Lower lobe of right lung (tissue), 2 donors: Measurements from ENCODE around the gene MATN4. TPM values are rescaled to one million over a fixed set of nuclear protein-coding genes. Genes with fewer than 3 reads are reported as not detected.

Experiments used
- ATAC-seq, 2 donors: fragments of 200-7000 bp; cut with Tn5 transposase; one replicate each; pipeline ENCODE4 v1.9.1; 2020 to 2022; ENCODE audit warnings: mild to moderate bottlenecking in 2 of 2, moderate library complexity in 2 of 2
- DNase-seq: peaks from one replicate; pipeline ENCODE4 v3.0.0-alpha.2; 2020
- H3K27ac ChIP-seq: fragments of 200-600 bp; one replicate; pipeline ENCODE4 v1.8.0; 2022
- H3K27me3 ChIP-seq: fragments of 200-600 bp; one replicate; pipeline ENCODE4 v1.8.0; 2022; ENCODE audit warnings: low read depth
- H3K36me3 ChIP-seq: fragments of 200-600 bp; one replicate; pipeline ENCODE4 v1.8.0; 2022; ENCODE audit warnings: mild to moderate bottlenecking
- H3K4me1 ChIP-seq: fragments of 200-600 bp; one replicate; pipeline ENCODE4 v1.8.0; 2022
- H3K4me3 ChIP-seq: fragments of 200-600 bp; one replicate; pipeline ENCODE4 v1.8.0; 2022; ENCODE audit warnings: mild to moderate bottlenecking
- H3K9me3 ChIP-seq: fragments of 200-600 bp; one replicate; pipeline ENCODE4 v1.8.0; 2022
- intact Hi-C: fragments of 100-400 bp; cut with DNase I; formaldehyde crosslinking; loops from one replicate; pipeline ENCODE4 v1.11.0; 2022
- total RNA-seq: library from RNA; stranded (reverse); fragmentation: NEBNext Ultra II Directional; extraction: Animal tissue kit (Norgen Biotek cat#: 25700); gene quantifications from one replicate; pipeline ENCODE4 v1.2.1, GENCODE V29; 2021
- TF ChIP-seq, protein P1 (sequence below): fragments of 200-600 bp; IDR thresholded peaks from one replicate; pipeline ENCODE4 v1.8.0; 2022; ENCODE audit warnings: antibody characterized with exemption, mild to moderate bottlenecking
- donor health status: DM: no; HTN: yes; CAD: no; lungs with severe emphysema.

Gene MATN4
- total RNA-seq, 1 donor from 2014 or later, result not detected

GRCh38 chr20:45303586-45304463 is 4.3 kb downstream of the MATN4 start:
- no peaks in the 10 kb centered on the region for H3K36me3 ChIP-seq
- no peak overlapping the region for H3K27ac ChIP-seq
- H3K9me3 ChIP-seq, result no peaks in the 10 kb centered on the region
- H3K4me1 ChIP-seq, result no peaks in the 10 kb centered on the region
- ATAC-seq (no peak), DNase-seq (no peak)
- no peak overlapping the region for H3K4me3 ChIP-seq
- TF ChIP-seq, protein P1, sequence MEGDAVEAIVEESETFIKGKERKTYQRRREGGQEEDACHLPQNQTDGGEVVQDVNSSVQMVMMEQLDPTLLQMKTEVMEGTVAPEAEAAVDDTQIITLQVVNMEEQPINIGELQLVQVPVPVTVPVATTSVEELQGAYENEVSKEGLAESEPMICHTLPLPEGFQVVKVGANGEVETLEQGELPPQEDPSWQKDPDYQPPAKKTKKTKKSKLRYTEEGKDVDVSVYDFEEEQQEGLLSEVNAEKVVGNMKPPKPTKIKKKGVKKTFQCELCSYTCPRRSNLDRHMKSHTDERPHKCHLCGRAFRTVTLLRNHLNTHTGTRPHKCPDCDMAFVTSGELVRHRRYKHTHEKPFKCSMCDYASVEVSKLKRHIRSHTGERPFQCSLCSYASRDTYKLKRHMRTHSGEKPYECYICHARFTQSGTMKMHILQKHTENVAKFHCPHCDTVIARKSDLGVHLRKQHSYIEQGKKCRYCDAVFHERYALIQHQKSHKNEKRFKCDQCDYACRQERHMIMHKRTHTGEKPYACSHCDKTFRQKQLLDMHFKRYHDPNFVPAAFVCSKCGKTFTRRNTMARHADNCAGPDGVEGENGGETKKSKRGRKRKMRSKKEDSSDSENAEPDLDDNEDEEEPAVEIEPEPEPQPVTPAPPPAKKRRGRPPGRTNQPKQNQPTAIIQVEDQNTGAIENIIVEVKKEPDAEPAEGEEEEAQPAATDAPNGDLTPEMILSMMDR, result no peak
- intact Hi-C loops, result no loop called here
- peaks cover 43% of the 10 kb centered on the region for H3K27me3 ChIP-seq

GRCh38 chr20:45301824-45302271 is 6.3 kb downstream of the MATN4 start:
- intact Hi-C loops, result no loop called here
- no peak overlapping the region for H3K27ac ChIP-seq

GRCh38 chr20:45300961-45301360 is 7.1 kb downstream of the MATN4 start:
- TF ChIP-seq, protein P1, result peak; percentile 9
- DNase-seq, result no peak
- no peaks in the 10 kb centered on the region for H3K9me3 ChIP-seq
- intact Hi-C loops, result no loop called here
- H3K4me3 ChIP-seq, result no peak overlapping the region
- no peak for ATAC-seq
- H3K27ac ChIP-seq, result no peak overlapping the region
- no peaks in the 10 kb centered on the region for H3K4me1 ChIP-seq
- no peaks in the 10 kb centered on the region for H3K36me3 ChIP-seq
- H3K27me3 ChIP-seq, result peaks cover 24% of the 10 kb centered on the region

More at GRCh38 chr20:45301824-45302271, 6.3 kb downstream of the MATN4 start:
- peaks cover 33% of the 10 kb centered on the region for H3K27me3 ChIP-seq
- H3K4me1 ChIP-seq, result no peaks in the 10 kb centered on the region
- no peak for ATAC-seq
- DNase-seq, result no peak
- H3K36me3 ChIP-seq, result no peaks in the 10 kb centered on the region
- no peaks in the 10 kb centered on the region for H3K9me3 ChIP-seq
- no peak overlapping the region for H3K4me3 ChIP-seq
- TF ChIP-seq, protein P1, result no peak

GRCh38 chr20:45299786-45300185 is 8.3 kb downstream of the MATN4 start:
- Histone ChIP-seq H3K27me3 (peaks cover 18% of the 10 kb centered on the region), H3K4me3 (no peak overlapping the region), H3K36me3 (no peaks in the 10 kb centered on the region), H3K9me3 (no peaks in the 10 kb centered on the region), H3K27ac (no peak overlapping the region), H3K4me1 (no peaks in the 10 kb centered on the region)
- no peak for ATAC-seq
- DNase-seq, result no peak
- TF ChIP-seq, protein P1, result no peak
- intact Hi-C loops, result no loop called here

DNA sequence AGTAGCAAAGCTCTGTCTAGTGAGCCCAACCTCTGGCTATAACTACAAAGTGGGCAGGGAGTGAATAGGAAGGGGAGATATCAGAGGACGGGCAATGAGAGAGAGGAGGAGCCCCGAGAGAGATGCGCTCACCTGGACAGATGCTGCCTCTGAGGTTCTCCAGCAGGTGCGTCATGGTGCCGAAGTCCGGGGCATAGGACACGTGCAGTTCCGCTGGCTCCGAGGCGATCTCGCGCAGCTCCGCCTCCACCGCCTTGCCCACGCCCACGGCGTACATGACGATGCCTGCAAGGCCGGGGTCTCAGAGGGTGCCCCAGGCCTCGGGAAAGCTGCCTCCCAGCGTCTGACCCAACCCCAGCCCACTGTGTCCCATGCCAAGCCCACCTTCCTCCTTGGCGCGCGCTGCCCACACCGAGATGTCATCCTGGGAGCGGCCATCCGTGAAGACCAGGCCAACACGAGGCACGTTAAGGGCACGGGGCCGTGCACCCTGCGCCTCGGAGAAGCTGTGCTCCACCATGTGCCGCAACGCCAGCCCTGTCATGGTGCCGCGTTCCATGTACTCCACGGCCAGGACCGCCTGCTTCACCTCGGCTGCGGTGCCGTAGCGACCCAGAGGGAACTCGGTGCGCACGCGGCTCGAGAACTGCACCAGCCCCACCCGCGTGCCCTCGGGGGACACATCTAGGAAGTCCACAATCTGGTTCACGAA is 10.2 kb downstream of the MATN4 start:
- Histone ChIP-seq H3K4me1 (peaks cover 14% of the 10 kb centered on the region), H3K4me3 (no peak overlapping the region), H3K9me3 (no peaks in the 10 kb centered on the region), H3K27me3 (peaks cover 13% of the 10 kb centered on the region), H3K36me3 (no peaks in the 10 kb centered on the region), H3K27ac (no peak overlapping the region)
- TF ChIP-seq, protein P1, result no peak
- DNase-seq (no peak), ATAC-seq (no peak)
- intact Hi-C loops, result no loop called here
